ENCODE data around the gene UBR1. TPM values are rescaled to one million over a fixed set of nuclear protein-coding genes. Genes with fewer than 3 reads are reported as not detected.
"Not testable (repeated sequence)": the region's sequence is repeated elsewhere in the genome, so short reads cannot be mapped to it uniquely, and the experiment has no call there.

UBR1 gene
- total RNA-seq, 1 experiment from 2014 or later, result 22.6 TPM

GRCh38 chr15:43042885-43043284, 63.0 kb downstream of the UBR1 start:
- Histone ChIP-seq H2AFZ (ENCODE audit: low read length) (no peak overlapping the region), H3K9ac (ENCODE audit: low read length) (no peak overlapping the region), H3K4me1 (ENCODE audit: insufficient read depth, low read length) (no peaks in the 10 kb centered on the region), H3K27me3 (ENCODE audit: low read length) (no peaks in the 10 kb centered on the region), H3K4me2 (ENCODE audit: low read length) (no peak overlapping the region), H3K27ac (ENCODE audit: low read length) (no peak overlapping the region), H3F3A (ENCODE audit: low read length, unreplicated experiment) (no peaks in the 10 kb centered on the region), H3K9me2 (replicated peaks; ENCODE audit: low read length) (no peaks in the 10 kb centered on the region), H4K20me1 (ENCODE audit: low read length) (no peaks in the 10 kb centered on the region), H3K36me3 (ENCODE audit: low read depth, low read length) (peaks cover 27% of the 10 kb centered on the region), H3K4me3 (ENCODE audit: low read length) (no peak overlapping the region), H3K79me2 (ENCODE audit: low read length) (no peaks in the 10 kb centered on the region), H3K9me3 (ENCODE audit: low read length) (no peaks in the 10 kb centered on the region)
- BruUV-seq (replicated peaks), result no TSS peak
- TF ChIP-seq CTCF (conservative IDR thresholded peaks at IDR 0.05; ENCODE audit: low read depth, low read length) (no peak), EZH2 (IDR thresholded peaks at IDR 0.05; ENCODE audit: low read length, unreplicated experiment) (no peak), EZH2phosphoT487 (IDR thresholded peaks at IDR 0.05; ENCODE audit: borderline replicate concordance, low read length) (no peak)
- DNase-seq (no peak), ATAC-seq (no peak)
- intact Hi-C loops (cut with micrococcal nuclease), result no loop called here
- CTCF ChIA-PET, result no interaction called here
- POLR2A ChIA-PET (ENCODE audit: unreplicated experiment), result no interaction called here

- ATAC-seq; H3K79me2 ChIP-seq (ENCODE audit: low read length); H2AFZ ChIP-seq (ENCODE audit: low read length); POLR2A ChIA-PET (ENCODE audit: unreplicated experiment); H3K4me1 ChIP-seq (ENCODE audit: insufficient read depth, low read length); H3K4me3 ChIP-seq (ENCODE audit: low read length); H4K20me1 ChIP-seq (ENCODE audit: low read length); H3K4me2 ChIP-seq (ENCODE audit: low read length); H3F3A ChIP-seq (ENCODE audit: low read length, unreplicated experiment); H3K9me2 ChIP-seq (replicated peaks; ENCODE audit: low read length); H3K9ac ChIP-seq (ENCODE audit: low read length); H3K27me3 ChIP-seq (ENCODE audit: low read length); H3K27ac ChIP-seq (ENCODE audit: low read length); DNase-seq; BruUV-seq (replicated peaks); CTCF ChIA-PET; intact Hi-C loops (cut with micrococcal nuclease); H3K9me3 ChIP-seq (ENCODE audit: low read length): not testable (repeated sequence)
- peaks cover 22% of the 10 kb centered on the region for H3K36me3 ChIP-seq (ENCODE audit: low read depth, low read length)
Observed at GRCh38 chr15:43041085-43041484, 64.8 kb downstream of the UBR1 start.

GRCh38 chr15:43035240-43035639, 70.6 kb downstream of the UBR1 start:
- H3K9me3 ChIP-seq (ENCODE audit: low read length); H4K20me1 ChIP-seq (ENCODE audit: low read length); H3K4me2 ChIP-seq (ENCODE audit: low read length); H3K4me1 ChIP-seq (ENCODE audit: insufficient read depth, low read length); H3K4me3 ChIP-seq (ENCODE audit: low read length); H3K79me2 ChIP-seq (ENCODE audit: low read length); H3K9me2 ChIP-seq (replicated peaks; ENCODE audit: low read length); H3F3A ChIP-seq (ENCODE audit: low read length, unreplicated experiment); DNase-seq; intact Hi-C loops (cut with micrococcal nuclease); H3K27ac ChIP-seq (ENCODE audit: low read length); H3K27me3 ChIP-seq (ENCODE audit: low read length); BruUV-seq (replicated peaks); POLR2A ChIA-PET (ENCODE audit: unreplicated experiment); CTCF ChIA-PET; ATAC-seq; H2AFZ ChIP-seq (ENCODE audit: low read length); H3K9ac ChIP-seq (ENCODE audit: low read length); H3K36me3 ChIP-seq (ENCODE audit: low read depth, low read length): not testable (repeated sequence)

- Histone ChIP-seq H2AFZ (ENCODE audit: low read length) (no peak overlapping the region), H3K9me3 (ENCODE audit: low read length) (no peaks in the 10 kb centered on the region), H3K79me2 (ENCODE audit: low read length) (no peaks in the 10 kb centered on the region), H3K36me3 (ENCODE audit: low read depth, low read length) (peaks cover 18% of the 10 kb centered on the region), H3K9me2 (replicated peaks; ENCODE audit: low read length) (no peaks in the 10 kb centered on the region), H3F3A (ENCODE audit: low read length, unreplicated experiment) (no peaks in the 10 kb centered on the region), H3K4me1 (ENCODE audit: insufficient read depth, low read length) (no peaks in the 10 kb centered on the region), H3K4me2 (ENCODE audit: low read length) (no peak overlapping the region), H3K9ac (ENCODE audit: low read length) (no peak overlapping the region), H3K27ac (ENCODE audit: low read length) (no peak overlapping the region), H3K27me3 (ENCODE audit: low read length) (no peaks in the 10 kb centered on the region), H3K4me3 (ENCODE audit: low read length) (no peak overlapping the region), H4K20me1 (ENCODE audit: low read length) (no peaks in the 10 kb centered on the region)
- no TSS peak for BruUV-seq (replicated peaks)
- no peak for TF ChIP-seq CTCF (conservative IDR thresholded peaks at IDR 0.05; ENCODE audit: low read depth, low read length)
- no peak for TF ChIP-seq EZH2phosphoT487 (IDR thresholded peaks at IDR 0.05; ENCODE audit: borderline replicate concordance, low read length)
- no peak for TF ChIP-seq EZH2 (IDR thresholded peaks at IDR 0.05; ENCODE audit: low read length, unreplicated experiment)
- DNase-seq (no peak), ATAC-seq (no peak)
- ChIA-PET POLR2A (ENCODE audit: unreplicated experiment) (no interaction called here), CTCF (no interaction called here)
- intact Hi-C loops (cut with micrococcal nuclease), result no loop called here
Observed at GRCh38 chr15:43029476-43029875, 76.4 kb downstream of the UBR1 start.
